Measurements from ENCODE around the gene DPH5.

GRCh38 chr1:101039245-101039644 lies 13.7 kb upstream of the DPH5 start:
- TF ChIP-seq POLR2AphosphoS5 (IDR thresholded peaks at IDR 0.05; ENCODE audit: insufficient read depth in 1 of 2, low read depth in 1 of 2) (no peak), CTCF (IDR thresholded peaks at IDR 0.05) (no peak)
